A549 (cell line): Measurements from ENCODE around the gene CDIPT. TPM values are rescaled to one million over a fixed set of nuclear protein-coding genes. Genes with fewer than 3 reads are reported as not detected.

ENCODE experiments used
- ATAC-seq, 2 experiments: fragments of 200-7000 bp in 1 of 2; fragments of >200 bp in 1 of 2; cut with Nextera tagmentation in 1 of 2; cut with Tn5 transposase in 1 of 2; 3 replicates each; pipeline versions ENCODE4 v1.8.0 to v1.9.1; 2018 to 2020; ENCODE audit warnings: mild to moderate bottlenecking in 1 of 2, moderate library complexity in 1 of 2
- CTCF ChIA-PET: fragments of 300-600 bp; sonication (Branson Sonifier 250); formaldehyde crosslinking; extraction: SDS; loops from one replicate; lab custom pipeline; 2021; ENCODE audit warnings: antibody characterized with exemption, inconsistent platforms; lab: Yijun Ruan, JAX
- POLR2A ChIA-PET: fragments of 350-600 bp; formaldehyde crosslinking; extraction: SDS; loops from one replicate; lab custom pipeline; 2021; ENCODE audit warnings: antibody characterized with exemption, inconsistent platforms; lab: Yijun Ruan, JAX
- DNase-seq, 2 experiments: peaks; one replicate each; pipeline versions ENCODE4 v3.0.0 to v3.0.0-alpha.2; 2011 to 2016; ENCODE audit warnings: low read depth in 1 of 2, low spot score in 1 of 2
- FAIRE-seq: peaks from 2 replicates; lab custom pipeline; 2011; peaks lifted over from hg19 to GRCh38; lab: Jason Lieb, UNC
- H3K27ac ChIP-seq, 2 experiments: fragments of >200 bp; sonication (Bioruptor Twin); formaldehyde crosslinking; 3 replicates each; pipeline ENCODE4 v1.5.1; 2016 to 2017
- H3K4me1 ChIP-seq: fragments of >200 bp; sonication (Bioruptor Twin); formaldehyde crosslinking; 3 replicates; pipeline ENCODE4 v1.6.1; 2016
- H3K4me2 ChIP-seq: fragments of >200 bp; sonication (Bioruptor Twin); formaldehyde crosslinking; 3 replicates; pipeline ENCODE4 v1.6.1; 2016
- H3K4me3 ChIP-seq: fragments of >200 bp; sonication (Bioruptor Twin); formaldehyde crosslinking; 3 replicates; pipeline ENCODE4 v1.5.1; 2016
- H3K9me3 ChIP-seq: fragments of >200 bp; sonication (Bioruptor Twin); formaldehyde crosslinking; 3 replicates; pipeline ENCODE4 v1.6.1; 2016
- ATOH8 ChIP-seq: fragments of 250-450 bp; sonication (Bioruptor Pico); IDR thresholded peaks from 2 replicates; pipeline ENCODE4 v1.5.0; 2020; ENCODE audit warnings: low read depth, mild to moderate bottlenecking, moderate library complexity
- CHD2 ChIP-seq: fragments of 150-350 bp; IDR thresholded peaks from 2 replicates; pipeline ENCODE4 v1.6.1; 2014; ENCODE audit warnings: low read length; ENCODE audit not compliant: partially characterized antibody
- EP300 ChIP-seq, 2 experiments: fragments of >200 bp; sonication (Bioruptor Twin); formaldehyde crosslinking; IDR thresholded peaks; 2 replicates in 1 of 2; 3 replicates in 1 of 2; pipeline ENCODE4 v1.6.1; 2016 to 2017
- FOSB ChIP-seq: fragments of 250-450 bp; sonication (Bioruptor Pico); IDR thresholded peaks from 2 replicates; pipeline ENCODE4 v1.5.0; 2020; ENCODE audit warnings: mild to moderate bottlenecking, moderate library complexity
- FOXS1 ChIP-seq: fragments of 250-450 bp; sonication (Bioruptor Pico); IDR thresholded peaks from 2 replicates; pipeline ENCODE4 v1.5.0; 2020; ENCODE audit warnings: mild to moderate bottlenecking, moderate library complexity
- HDAC2 ChIP-seq: fragments of 200-600 bp; sonication (generic); IDR thresholded peaks from 2 replicates; pipeline ENCODE4 v1.6.1; 2016
- HEYL ChIP-seq: fragments of 250-450 bp; sonication (Bioruptor Pico); IDR thresholded peaks from 2 replicates; pipeline ENCODE4 v1.8.0; 2021; ENCODE audit warnings: mild to moderate bottlenecking, moderate library complexity
- JUN ChIP-seq, 2 experiments: fragments of >200 bp; sonication (Bioruptor Twin); formaldehyde crosslinking; IDR thresholded peaks; 2 replicates in 1 of 2; 3 replicates in 1 of 2; pipeline ENCODE4 v1.6.1; 2016 to 2017
- KDM1A ChIP-seq: fragments of 200-600 bp; sonication (generic); IDR thresholded peaks from 2 replicates; pipeline ENCODE4 v1.6.1; 2016; ENCODE audit warnings: low read depth, mild to moderate bottlenecking
- KDM5A ChIP-seq: fragments of 200-600 bp; sonication (generic); IDR thresholded peaks from 2 replicates; pipeline ENCODE4 v1.6.1; 2016; ENCODE audit warnings: antibody characterized with exemption, mild to moderate bottlenecking
- MAX ChIP-seq: IDR thresholded peaks from 2 replicates; pipeline ENCODE4 v1.6.1; 2012
- MYC ChIP-seq: IDR thresholded peaks from 2 replicates; pipeline ENCODE4 v1.6.1; 2012; ENCODE audit warnings: mild to moderate bottlenecking, inconsistent platforms, low read length, improper control_type of control experiment, borderline replicate concordance
- NR3C1 ChIP-seq: fragments of >200 bp; sonication (Bioruptor Twin); formaldehyde crosslinking; IDR thresholded peaks from 3 replicates; pipeline ENCODE4 v1.6.1; 2017
- PBX3 ChIP-seq: IDR thresholded peaks from 2 replicates; pipeline ENCODE4 v1.6.1; 2012
- PHF8 ChIP-seq: fragments of 200-600 bp; sonication (generic); IDR thresholded peaks from 2 replicates; pipeline ENCODE4 v1.6.1; 2016; ENCODE audit warnings: low read depth, mild to moderate bottlenecking, antibody characterized with exemption, moderate library complexity, borderline replicate concordance
- REST ChIP-seq: fragments of 200-600 bp; sonication (generic); IDR thresholded peaks from 2 replicates; pipeline ENCODE4 v1.6.1; 2016; ENCODE audit warnings: antibody characterized with exemption, mild to moderate bottlenecking, moderate library complexity
- USF2 ChIP-seq: fragments of 450-650 bp; IDR thresholded peaks from 2 replicates; pipeline ENCODE4 v1.6.1; 2014; ENCODE audit warnings: antibody characterized with exemption
- ZFP36 ChIP-seq: fragments of 450-650 bp; IDR thresholded peaks from 2 replicates; pipeline ENCODE4 v1.6.1; 2014; ENCODE audit warnings: borderline replicate concordance; ENCODE audit not compliant: partially characterized antibody
- WGBS: methylation state at CpG from one replicate; pipeline ENCODE4 v1.1.6; 2017; ENCODE audit errors: missing lambda C conversion rate; 5-methylcytosine and 5-hydroxymethylcytosine counted together
- polyA plus RNA-seq, 4 experiments: library from polyadenylated mRNA; depleted of rRNA in 3 of 4; stranded (reverse); fragments of >200 nt; fragmentation: RNase III in 1 of 4; extraction: RNeasy Plus Mini Kit Qiagen cat#74134 plus additional on column Dnase treatment in 1 of 4; gene quantifications; 2 replicates in 3 of 4; 3 replicates in 1 of 4; pipeline ENCODE4 v1.2.3, GENCODE V29; 2011 to 2017

The CDIPT gene
- polyA plus RNA-seq, 2 of the 4 experiments (the other 2 are of a cell fraction), result 64.0 to 72.1 TPM

- ChIA-PET POLR2A (interaction anchor here (0.6 to 2.3 kb wide), 12 partner anchors 14 to 166 kb away, joined by 3 to 12 read pairs (median 5); partner anchors contain the start of genes ALDOA, CDIPT, HIRIP3 and INO80E), CTCF (interaction anchor here (0.6 to 5.4 kb wide), 12 partner anchors 10 to 133 kb away, joined by 3 to 41 read pairs (median 4); partner anchors contain the start of gene CDIPT)
- no peaks in the 10 kb centered on the region for H3K9me3 ChIP-seq
- no peak for TF ChIP-seq FOXS1 (CRISPR knock-in tag)
- peak; percentile 53 for TF ChIP-seq CHD2
- TF ChIP-seq PHF8, result peak; percentile 68; the same call in 1 of the 2 replicates
- TF ChIP-seq JUN (IDR thresholded peaks at IDR 0.05), result no peak; a peak in 1 of 5 replicates
- peak overlapping the region; percentile 66 to 88 for H3K27ac ChIP-seq
- peak; percentile 70 to 80 for ATAC-seq
- peaks cover 16% of the 10 kb centered on the region for H3K4me1 ChIP-seq
- WGBS, result 6% methylated on average over 16 of the region's 25 CpGs
- FAIRE-seq, result no peak
- H3K4me3 ChIP-seq, result peak overlapping the region; percentile 68
- peak overlapping the region; percentile 98 for H3K4me2 ChIP-seq
- DNase-seq, result peak in 1 of 2 experiments; percentile 58
Measured at GRCh38 chr16:29898804-29899515, 35.9 kb upstream of the CDIPT start.

- no peaks in the 10 kb centered on the region for H3K9me3 ChIP-seq
- DNase-seq (no peak), ATAC-seq (no peak), FAIRE-seq (no peak)
- TF ChIP-seq USF2 (no peak), REST (peak; percentile 54; the same call in 1 of the 2 replicates)
- CTCF ChIA-PET, result interaction anchor here (1.2 kb wide), 2 partner anchors 25 to 35 kb away, joined by 3 to 6 read pairs; partner anchors contain the start of gene CDIPT
- peaks cover 16% of the 10 kb centered on the region for H3K4me1 ChIP-seq
- H3K27ac ChIP-seq, result peak overlapping the region in 1 of 2 experiments; percentile 88; a peak in 3 of 6 replicates
- H3K4me3 ChIP-seq, result peak overlapping the region; percentile 68; the same call in 2 of the 3 replicates
- WGBS, result 61% methylated on average over 9 of the region's 9 CpGs
- POLR2A ChIA-PET, result interaction anchor here (1.6 kb wide), 1 partner anchor 91 kb away, joined by 9 read pairs; no protein-coding TSS in a partner anchor
- peak overlapping the region; percentile 98 for H3K4me2 ChIP-seq
Measured at GRCh38 chr16:29898135-29898803, 35.2 kb upstream of the CDIPT start.

- WGBS, result 31% methylated on average over 4 of the region's 4 CpGs
- POLR2A ChIA-PET, result no interaction called here
Measured at GRCh38 chr16:29897333-29897732, 34.3 kb upstream of the CDIPT start.

GRCh38 chr16:29896841-29897240 is 33.8 kb upstream of the CDIPT start:
- POLR2A ChIA-PET, result no interaction called here
- no peaks in the 10 kb centered on the region for H3K9me3 ChIP-seq
- ATAC-seq (no peak), FAIRE-seq (no peak), DNase-seq (no peak)
- H3K4me3 ChIP-seq, result no peak overlapping the region
- WGBS, result 57% methylated on average over 6 of the region's 15 CpGs
- H3K4me1 ChIP-seq, result peaks cover 15% of the 10 kb centered on the region
- no peak overlapping the region for H3K27ac ChIP-seq
- no peak overlapping the region for H3K4me2 ChIP-seq
- CTCF ChIA-PET, result no interaction called here
- no peak for TF ChIP-seq KDM1A
- TF ChIP-seq EP300 (IDR thresholded peaks at IDR 0.05), result no peak
- TF ChIP-seq KDM5A, result no peak
- TF ChIP-seq MYC, result no peak
- TF ChIP-seq HDAC2, result no peak
- no peak for TF ChIP-seq HEYL (CRISPR knock-in tag)
- no peak for TF ChIP-seq ZFP36
- no peak for TF ChIP-seq FOSB (CRISPR knock-in tag)
- TF ChIP-seq MAX, result no peak
- no peak for TF ChIP-seq NR3C1
- no peak for TF ChIP-seq PBX3

More at GRCh38 chr16:29897333-29897732, 34.3 kb upstream of the CDIPT start:
- FAIRE-seq (no peak), DNase-seq (no peak), ATAC-seq (no peak)
- CTCF ChIA-PET, result no interaction called here
- H3K4me2 ChIP-seq, result no peak overlapping the region
- peaks cover 16% of the 10 kb centered on the region for H3K4me1 ChIP-seq
- H3K4me3 ChIP-seq, result no peak overlapping the region
- no peak overlapping the region for H3K27ac ChIP-seq
- TF ChIP-seq ATOH8, result no peak
- H3K9me3 ChIP-seq, result no peaks in the 10 kb centered on the region
